ENCODE data around the gene SCLT1. TPM values are rescaled to one million over a fixed set of nuclear protein-coding genes. Genes with fewer than 3 reads are reported as not detected.
A peak's percentile ranks its signal among the peaks of the same experiment; 100 is the strongest.

Gene SCLT1
- total and polyA plus RNA-seq, 2 of the 13 experiments (the other 11 are each of a cell fraction or from before 2014, with no cell fraction given), result 1.5 to 8.7 TPM

GRCh38 chr4:129093191-129093920 is at the start of gene SCLT1 (continued):
- TF ChIP-seq MLXIP (CRISPR knock-in tag; IDR thresholded peaks at IDR 0.05; ENCODE audit: borderline replicate concordance), result peak; percentile 59; the same call in 1 of the 2 replicates
- no peak for TF ChIP-seq ATRX (CRISPR knock-in tag; IDR thresholded peaks at IDR 0.05; ENCODE audit: borderline replicate concordance)
- TF ChIP-seq SPEN (CRISPR knock-in tag; IDR thresholded peaks at IDR 0.05; ENCODE audit: low read depth), result peak; percentile 82
- TF ChIP-seq KLF16 (CRISPR knock-in tag; IDR thresholded peaks at IDR 0.05), result peak in 1 of 2 experiments; percentile 76; a peak in 1 of 4 replicates
- TF ChIP-seq ZNF382 (CRISPR knock-in tag; IDR thresholded peaks at IDR 0.05; ENCODE audit: borderline replicate concordance), result no peak
- TF ChIP-seq NFIC (IDR thresholded peaks at IDR 0.05; ENCODE audit: low read length), result no peak
- TF ChIP-seq ZSCAN5A (CRISPR knock-in tag; IDR thresholded peaks at IDR 0.05; ENCODE audit: borderline replicate concordance), result peak; percentile 49; the same call in 1 of the 2 replicates
- no peak for TF ChIP-seq CERS6 (CRISPR knock-in tag; IDR thresholded peaks at IDR 0.05)
- TF ChIP-seq MIXL1 (CRISPR knock-in tag; IDR thresholded peaks at IDR 0.05), result peak; percentile 58; the same call in 1 of the 2 replicates
- TF ChIP-seq SP2 (CRISPR knock-in tag; IDR thresholded peaks at IDR 0.05), result peak; percentile 60; the same call in 1 of the 2 replicates
- TF ChIP-seq ZNF431 (CRISPR knock-in tag; IDR thresholded peaks at IDR 0.05; ENCODE audit: borderline replicate concordance, low read depth), result no peak; the same call in 1 of the 2 replicates
- TF ChIP-seq ZNF598 (CRISPR knock-in tag; IDR thresholded peaks at IDR 0.05; ENCODE audit: borderline replicate concordance), result peak; percentile 93; the same call in 1 of the 2 replicates
- TF ChIP-seq ELF1 (CRISPR knock-in tag; IDR thresholded peaks at IDR 0.05), result peak; percentile 74; the same call in 1 of the 2 replicates
- TF ChIP-seq KDM2A (CRISPR knock-in tag; IDR thresholded peaks at IDR 0.05; ENCODE audit: borderline replicate concordance, low read depth), result peak; percentile 61; the same call in 1 of the 2 replicates
- TF ChIP-seq KMT2A (CRISPR knock-in tag; IDR thresholded peaks at IDR 0.05), result peak; percentile 97
- TF ChIP-seq ZMYM2 (CRISPR knock-in tag; IDR thresholded peaks at IDR 0.05), result peak; percentile 84
- peak; percentile 92 for TF ChIP-seq GMEB2 (CRISPR knock-in tag; IDR thresholded peaks at IDR 0.05; ENCODE audit: low read depth)
- no peak for TF ChIP-seq DNMT3B (CRISPR knock-in tag; conservative IDR thresholded peaks at IDR 0.05)
- TF ChIP-seq CREM (IDR thresholded peaks at IDR 0.05), result peak; percentile 91
- TF ChIP-seq CREM (CRISPR knock-in tag; IDR thresholded peaks at IDR 0.05), result no peak; the same call in 1 of the 2 replicates
- TF ChIP-seq ZFAT (CRISPR knock-in tag; conservative IDR thresholded peaks at IDR 0.05), result no peak

All from HepG2 (cell line).